Activated T-cell treated with anti-CD3 and anti-CD28 coated beads, Interleukin-2, amount 50 U/mL, for 24 hours (primary cell): ENCODE measurements around the gene KRT6A.
"Not testable (repeated sequence)": the region's sequence is repeated elsewhere in the genome, so short reads cannot be mapped to it uniquely, and the experiment has no call there.

ENCODE experiments used
- DNase-seq: peaks from one replicate; pipeline ENCODE4 v3.0.0-alpha.2; 2020
- H3K27ac Mint-ChIP-seq: 2 replicates; pipeline ENCODE4 v1.8.0; 2020; ENCODE audit warnings: mild to moderate bottlenecking, mixed read lengths
- H3K27me3 Mint-ChIP-seq: 2 replicates; pipeline ENCODE4 v1.8.0; 2020; ENCODE audit warnings: mixed read lengths
- H3K36me3 Mint-ChIP-seq: 2 replicates; pipeline ENCODE4 v1.8.0; 2020; ENCODE audit warnings: low read depth, mixed read lengths
- H3K4me1 Mint-ChIP-seq: 2 replicates; pipeline ENCODE4 v1.8.0; 2020; ENCODE audit warnings: low read depth, mixed read lengths
- H3K4me3 Mint-ChIP-seq: 2 replicates; pipeline ENCODE4 v1.8.0; 2020; ENCODE audit warnings: mild to moderate bottlenecking, moderate library complexity, mixed read lengths
- H3K9me3 Mint-ChIP-seq: 2 replicates; pipeline ENCODE4 v1.8.0; 2020; ENCODE audit warnings: mixed read lengths

Gene KRT6A

GRCh38 chr12:52480073-52480472 is 13.0 kb downstream of the KRT6A start:
- H3K27me3 Mint-ChIP-seq, result peaks cover 36% of the 10 kb centered on the region
- no peak overlapping the region for H3K27ac Mint-ChIP-seq
- no peak overlapping the region for H3K4me3 Mint-ChIP-seq
- H3K36me3 Mint-ChIP-seq, result no peaks in the 10 kb centered on the region
- no peak for DNase-seq
- H3K4me1 Mint-ChIP-seq, result no peaks in the 10 kb centered on the region
- peaks cover 5% of the 10 kb centered on the region for H3K9me3 Mint-ChIP-seq

- no peak overlapping the region for H3K27ac Mint-ChIP-seq
- no peak for DNase-seq
- no peaks in the 10 kb centered on the region for H3K9me3 Mint-ChIP-seq
- no peaks in the 10 kb centered on the region for H3K4me1 Mint-ChIP-seq
- peaks cover 20% of the 10 kb centered on the region for H3K27me3 Mint-ChIP-seq
- no peak overlapping the region for H3K4me3 Mint-ChIP-seq
- no peaks in the 10 kb centered on the region for H3K36me3 Mint-ChIP-seq
Measured at GRCh38 chr12:52477651-52478050, 15.4 kb downstream of the KRT6A start.

GRCh38 chr12:52474212-52474611 is 18.8 kb downstream of the KRT6A start:
- H3K9me3 Mint-ChIP-seq, result no peaks in the 10 kb centered on the region
- peaks cover 27% of the 10 kb centered on the region for H3K27me3 Mint-ChIP-seq
- H3K27ac Mint-ChIP-seq, result no peak overlapping the region
- H3K4me3 Mint-ChIP-seq, result no peak overlapping the region
- no peaks in the 10 kb centered on the region for H3K4me1 Mint-ChIP-seq
- no peaks in the 10 kb centered on the region for H3K36me3 Mint-ChIP-seq
- DNase-seq, result no peak

- H3K27me3 Mint-ChIP-seq, result peaks cover 23% of the 10 kb centered on the region
- no peak within 1 kb of the TSS for H3K4me3 Mint-ChIP-seq
- H3K4me1 Mint-ChIP-seq, result no peaks in the 10 kb centered on the region
- H3K36me3 Mint-ChIP-seq, result no peaks in the 10 kb centered on the region
- no peaks in the 10 kb centered on the region for H3K9me3 Mint-ChIP-seq
- no peak for DNase-seq
- no peak within 1 kb of the TSS for H3K27ac Mint-ChIP-seq
Measured at GRCh38 chr12:52473768-52474167, 19.3 kb downstream of the KRT6A start, which contains the start of gene KRT6C. KRT6C (minus strand) TSS chr12:52473805; CDS start chr12:52473737, 68 bp downstream.

GRCh38 chr12:52469853-52470252 is 23.2 kb downstream of the KRT6A start:
- Mint-ChIP-seq H3K9me3 (no peaks in the 10 kb centered on the region), H3K27ac (no peak overlapping the region), H3K36me3 (no peaks in the 10 kb centered on the region), H3K27me3 (peaks cover 32% of the 10 kb centered on the region), H3K4me3 (no peak overlapping the region), H3K4me1 (no peaks in the 10 kb centered on the region)
- no peak for DNase-seq

GRCh38 chr12:52464897-52465296 is 28.2 kb downstream of the KRT6A start:
- Mint-ChIP-seq H3K4me3 (no peak overlapping the region), H3K27ac (no peak overlapping the region), H3K36me3 (no peaks in the 10 kb centered on the region), H3K4me1 (no peaks in the 10 kb centered on the region), H3K9me3 (no peaks in the 10 kb centered on the region), H3K27me3 (peaks cover 21% of the 10 kb centered on the region)
- DNase-seq, result no peak

- Mint-ChIP-seq H3K27ac (no peak overlapping the region), H3K27me3 (peaks cover 9% of the 10 kb centered on the region), H3K4me1 (no peaks in the 10 kb centered on the region), H3K9me3 (no peaks in the 10 kb centered on the region), H3K36me3 (no peaks in the 10 kb centered on the region), H3K4me3 (no peak overlapping the region)
- no peak for DNase-seq
Measured at GRCh38 chr12:52461693-52462092, 31.4 kb downstream of the KRT6A start.

- Mint-ChIP-seq H3K9me3 (no peaks in the 10 kb centered on the region), H3K4me1 (peaks cover 5% of the 10 kb centered on the region), H3K27ac (no peak overlapping the region)
Measured at GRCh38 chr12:52458861-52459260, 34.2 kb downstream of the KRT6A start.

GRCh38 chr12:52455821-52456220 is 37.2 kb downstream of the KRT6A start:
- H3K36me3 Mint-ChIP-seq, result no peaks in the 10 kb centered on the region
- H3K4me1 Mint-ChIP-seq, result peaks cover 5% of the 10 kb centered on the region
- no peaks in the 10 kb centered on the region for H3K9me3 Mint-ChIP-seq
- H3K27me3 Mint-ChIP-seq, result peaks cover 5% of the 10 kb centered on the region
- no peak overlapping the region for H3K4me3 Mint-ChIP-seq
- H3K27ac Mint-ChIP-seq, result no peak overlapping the region
- DNase-seq, result no peak

More at GRCh38 chr12:52458861-52459260, 34.2 kb downstream of the KRT6A start:
- Mint-ChIP-seq H3K4me3 (no peak overlapping the region), H3K36me3 (no peaks in the 10 kb centered on the region), H3K27me3 (peaks cover 8% of the 10 kb centered on the region)
- no peak for DNase-seq

GRCh38 chr12:52454411-52455201 is 38.5 kb downstream of the KRT6A start:
- Mint-ChIP-seq H3K9me3 (no peaks in the 10 kb centered on the region), H3K4me1 (peaks cover 5% of the 10 kb centered on the region), H3K27ac (no peak overlapping the region), H3K4me3 (no peak overlapping the region), H3K27me3 (peaks cover 13% of the 10 kb centered on the region), H3K36me3 (no peaks in the 10 kb centered on the region)
- no peak for DNase-seq

GRCh38 chr12:52452101-52452500 is 41.0 kb downstream of the KRT6A start, which contains the start of gene KRT6B:
KRT6B (minus strand) TSS chr12:52452146; CDS start chr12:52452078, 68 bp downstream.
- Mint-ChIP-seq H3K9me3 (no peaks in the 10 kb centered on the region), H3K4me1 (peaks cover 5% of the 10 kb centered on the region), H3K27me3 (peaks cover 13% of the 10 kb centered on the region), H3K4me3 (no peak within 1 kb of the TSS), H3K36me3 (no peaks in the 10 kb centered on the region), H3K27ac (no peak within 1 kb of the TSS)
- no peak for DNase-seq

- no peak overlapping the region for H3K4me3 Mint-ChIP-seq
- no peak for DNase-seq
- H3K9me3 Mint-ChIP-seq, result no peaks in the 10 kb centered on the region
- H3K4me1 Mint-ChIP-seq, result no peaks in the 10 kb centered on the region
- no peak overlapping the region for H3K27ac Mint-ChIP-seq
- peaks cover 34% of the 10 kb centered on the region for H3K27me3 Mint-ChIP-seq
- H3K36me3 Mint-ChIP-seq, result no peaks in the 10 kb centered on the region
Measured at GRCh38 chr12:52448228-52448627, 44.8 kb downstream of the KRT6A start.

- DNase-seq, H3K9me3 Mint-ChIP-seq, H3K4me3 Mint-ChIP-seq, H3K36me3 Mint-ChIP-seq, H3K27ac Mint-ChIP-seq, H3K4me1 Mint-ChIP-seq: not testable (repeated sequence)
- H3K27me3 Mint-ChIP-seq, result peaks cover 40% of the 10 kb centered on the region
Measured at GRCh38 chr12:52447196-52447595, 45.9 kb downstream of the KRT6A start.

GRCh38 chr12:52446367-52447045 is 46.6 kb downstream of the KRT6A start:
- no peak overlapping the region for H3K4me3 Mint-ChIP-seq
- peaks cover 44% of the 10 kb centered on the region for H3K27me3 Mint-ChIP-seq
- no peak for DNase-seq
- H3K36me3 Mint-ChIP-seq, result no peaks in the 10 kb centered on the region
- H3K9me3 Mint-ChIP-seq, result no peaks in the 10 kb centered on the region
- no peak overlapping the region for H3K27ac Mint-ChIP-seq
- H3K4me1 Mint-ChIP-seq, result no peaks in the 10 kb centered on the region

GRCh38 chr12:52445876-52446275 is 47.2 kb downstream of the KRT6A start:
- H3K27me3 Mint-ChIP-seq, result peaks cover 50% of the 10 kb centered on the region
- DNase-seq, result no peak
- H3K27ac Mint-ChIP-seq, result no peak overlapping the region
- H3K4me1 Mint-ChIP-seq, result no peaks in the 10 kb centered on the region
- no peaks in the 10 kb centered on the region for H3K36me3 Mint-ChIP-seq
- no peak overlapping the region for H3K4me3 Mint-ChIP-seq
- H3K9me3 Mint-ChIP-seq, result no peaks in the 10 kb centered on the region
